Stimulated activated CD4-positive, alpha-beta T cell treated with anti-CD3 and anti-CD28 coated beads, TNF-alpha, amount 100 ng/mL, for 24 hours (primary cell): Measurements from ENCODE around the gene SECISBP2L.

ENCODE experiments used
- DNase-seq, 3 experiments: peaks; one replicate each; pipeline ENCODE4 v3.0.0-alpha.2; 2020; ENCODE audit warnings: low read depth in 3 of 3

SECISBP2L gene

DNA sequence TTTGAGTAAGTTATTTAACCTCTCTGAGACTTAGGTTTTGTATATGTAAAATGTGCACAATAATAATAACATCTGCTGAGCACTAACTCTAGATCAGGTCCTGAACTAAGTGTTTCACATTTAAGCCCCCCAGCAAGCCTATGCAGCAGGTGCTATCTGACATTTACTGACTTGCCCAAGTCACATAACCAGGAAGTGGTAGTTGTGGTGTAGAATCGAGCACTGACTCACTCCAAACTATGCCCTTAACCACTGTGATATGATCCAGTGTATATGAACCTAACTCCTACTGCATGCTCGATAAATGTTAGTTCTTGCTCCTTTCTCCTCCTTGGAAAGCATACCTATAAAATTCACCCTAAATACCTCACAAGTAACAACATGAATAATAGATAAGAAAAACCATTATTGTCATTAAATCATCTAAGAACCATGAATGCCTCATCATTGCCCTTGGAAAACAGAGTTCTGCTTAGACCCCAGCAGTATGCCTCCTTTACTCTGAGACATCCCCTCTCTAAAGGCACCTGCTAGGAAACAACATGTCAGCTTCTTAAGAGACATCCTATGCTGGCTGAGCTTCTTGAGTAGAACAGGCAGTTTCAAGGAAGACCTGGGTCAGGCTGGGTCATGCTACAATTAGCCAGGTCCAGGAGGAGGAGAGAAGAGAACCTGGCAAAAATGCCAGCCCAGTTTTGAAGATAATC, 79.5 kb downstream of the SECISBP2L start:
- no peak for DNase-seq

DNA sequence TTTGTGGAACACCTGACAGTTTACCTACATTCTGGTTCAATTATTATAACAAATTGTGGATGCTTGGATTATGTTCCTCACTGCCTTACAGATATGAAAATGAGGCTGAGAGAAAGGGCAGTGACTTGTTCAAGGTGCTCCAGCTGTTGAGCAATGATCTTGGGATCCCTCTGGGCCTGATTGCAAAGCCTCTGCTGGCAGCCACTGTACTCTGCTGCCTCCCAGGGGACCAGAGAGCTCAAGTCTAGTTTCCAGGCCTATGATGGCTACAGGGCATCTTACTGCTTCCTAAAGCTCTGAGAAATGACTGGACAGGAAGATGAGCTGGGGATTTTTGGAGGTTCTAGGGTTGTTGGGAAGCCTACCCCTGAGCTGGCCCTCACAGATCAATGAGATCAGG, 80.3 kb downstream of the SECISBP2L start:
- peak in 1 of 3 experiments; percentile 24 for DNase-seq

DNA sequence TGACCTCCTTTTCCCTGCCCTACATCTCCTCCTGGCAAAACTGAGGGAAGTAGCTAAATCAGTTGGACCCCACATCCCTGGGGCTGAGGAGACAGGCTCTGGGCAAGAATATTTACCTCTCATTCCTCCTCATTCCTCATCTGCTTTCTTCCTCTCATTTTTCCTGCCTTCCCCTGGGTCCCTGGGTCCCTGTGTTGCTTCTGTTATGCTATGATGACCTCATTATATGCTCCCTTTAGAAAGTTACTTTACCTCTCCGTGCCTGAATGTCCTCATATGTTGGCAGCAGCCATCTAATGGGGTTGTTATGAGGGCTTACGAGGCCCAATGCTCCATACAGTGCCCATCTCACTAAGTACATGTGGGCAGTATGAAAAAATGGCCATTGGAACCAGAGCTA, 81.3 kb downstream of the SECISBP2L start:
- no peak for DNase-seq

DNA sequence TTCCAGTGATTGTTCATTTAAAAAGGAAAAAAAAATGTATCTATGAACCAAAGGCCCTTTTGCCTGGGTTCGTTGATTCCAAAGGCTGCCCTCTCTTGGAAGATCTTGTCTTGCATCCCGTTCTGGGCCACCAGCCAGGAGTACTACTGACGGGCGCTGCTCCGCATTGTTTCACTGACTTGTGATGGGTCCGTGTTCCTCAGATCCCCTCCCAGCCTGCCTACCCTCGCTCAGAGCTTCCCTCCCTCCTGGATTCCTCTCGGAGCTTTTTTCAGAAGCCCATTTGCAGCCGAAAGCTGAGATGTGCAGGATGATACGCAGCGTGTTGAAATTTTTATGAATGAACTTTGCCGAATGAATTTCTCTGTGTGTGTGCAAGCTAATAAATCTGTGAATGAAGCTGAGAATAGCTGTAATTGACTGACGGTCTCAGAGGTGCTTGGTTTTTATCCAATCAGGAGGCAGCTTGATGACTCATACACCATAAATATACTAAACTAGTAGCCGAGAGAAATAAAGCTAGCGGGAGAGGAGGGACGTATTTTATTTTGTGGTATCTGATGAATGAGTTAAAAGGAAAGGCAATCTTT, 82.6 kb downstream of the SECISBP2L start, which contains the start of gene SHC4:
TSS of gene SHC4 (minus strand) at position 396 of the 590 bp plus-strand sequence. CDS start 904 bp downstream, outside the sequence.
- peak in 1 of 3 experiments; percentile 10 for DNase-seq

DNA sequence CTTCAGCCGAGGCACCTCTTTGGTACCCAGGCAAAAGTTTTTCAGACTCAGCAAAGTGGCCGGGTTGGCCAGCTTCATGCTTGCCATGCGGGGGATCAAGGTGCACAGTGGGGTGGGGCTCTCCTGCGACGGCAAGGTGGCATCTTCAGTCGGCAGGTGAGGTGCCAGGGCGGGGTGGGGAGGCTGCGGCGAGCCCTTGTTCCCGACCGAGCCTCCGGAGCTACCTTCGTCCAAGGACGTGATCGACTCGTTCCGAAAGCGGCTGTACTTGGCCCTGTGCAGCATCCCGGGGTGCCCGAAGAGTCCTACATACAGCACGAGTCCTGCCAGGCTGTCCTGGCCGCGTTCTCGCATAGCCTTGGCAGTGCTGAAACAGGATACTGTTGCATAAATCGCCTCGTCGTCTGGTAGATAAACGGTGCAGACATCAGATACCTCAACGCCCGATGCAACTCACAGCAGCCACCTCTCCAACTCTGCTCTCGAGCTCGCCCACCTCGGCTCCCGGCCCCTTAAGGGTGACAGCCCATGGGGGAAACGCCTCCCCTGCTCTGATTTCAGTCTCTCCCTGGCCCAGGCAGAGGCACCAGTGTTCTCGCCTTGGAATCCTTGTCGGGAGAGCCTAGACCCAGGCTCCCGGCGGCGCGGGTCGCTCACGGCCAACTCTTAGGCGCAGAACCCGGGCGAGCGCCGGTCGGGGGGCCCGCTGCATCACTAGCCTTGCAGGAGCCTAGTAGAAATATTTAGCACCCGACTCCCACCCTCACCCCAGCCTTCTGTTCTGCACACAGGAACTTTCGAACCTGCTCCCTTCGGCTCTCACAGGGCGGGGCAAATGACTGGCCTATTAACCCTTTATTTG, 83.4 kb downstream of the SECISBP2L start:
- peak in 1 of 3 experiments; percentile 7 for DNase-seq

DNA sequence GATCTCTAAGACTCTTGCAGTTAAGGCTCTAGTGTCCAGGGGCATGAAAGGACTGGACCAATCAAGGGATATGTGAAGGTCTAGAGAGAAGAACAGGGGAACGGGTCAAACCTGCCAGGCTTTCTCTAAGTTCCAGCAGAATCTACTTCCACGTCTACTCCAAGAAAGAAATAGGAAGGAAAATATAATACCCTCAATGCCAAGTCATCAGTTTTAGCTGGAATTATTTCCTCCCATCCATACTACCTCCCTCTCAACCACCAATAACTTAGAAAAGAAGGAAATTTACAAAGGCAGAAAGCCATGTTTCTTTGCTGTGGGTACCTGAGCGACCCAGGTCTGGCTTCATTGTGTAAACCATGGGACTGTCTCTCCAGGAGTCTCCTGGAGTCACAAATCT, 90.3 kb downstream of the SECISBP2L start:
- no peak for DNase-seq

DNA sequence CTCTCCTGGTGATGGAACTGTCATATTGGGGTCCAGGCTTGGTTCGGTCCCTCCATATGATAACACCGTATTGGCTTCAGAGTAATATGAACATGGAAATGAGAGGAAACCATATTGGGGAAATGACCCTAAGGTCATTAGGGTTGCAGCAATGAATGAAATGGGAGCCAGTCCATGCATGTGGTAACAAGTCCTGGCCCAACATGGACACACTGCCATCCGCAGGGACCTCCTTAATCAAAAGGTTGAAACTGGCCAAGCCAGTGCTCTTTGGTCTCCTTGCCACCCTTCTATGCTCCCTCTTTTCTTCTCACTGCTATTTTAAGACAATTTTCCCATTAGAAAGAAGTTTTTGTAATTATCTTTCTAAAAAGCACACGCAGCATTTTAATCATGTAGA, 90.9 kb downstream of the SECISBP2L start:
- no peak for DNase-seq

DNA sequence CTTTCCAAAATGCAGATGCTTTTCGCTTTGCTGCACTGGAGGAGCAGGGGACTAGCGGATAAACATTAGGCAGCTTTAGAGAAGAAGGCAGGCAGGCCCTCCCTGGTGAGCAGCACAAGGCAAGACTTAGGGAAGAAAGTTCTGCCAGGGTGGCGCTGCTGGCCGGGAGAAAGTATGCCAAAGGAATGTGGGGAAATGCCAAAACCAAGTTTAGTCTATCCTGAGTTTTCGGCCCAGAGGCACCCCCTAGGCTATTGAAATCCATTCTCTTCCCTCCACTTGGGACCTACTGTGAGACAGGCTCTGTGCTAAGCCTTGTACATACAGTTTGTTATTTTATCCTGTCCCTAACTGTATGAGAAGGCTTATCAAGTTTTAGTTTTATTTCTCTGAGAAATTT, 91.7 kb downstream of the SECISBP2L start:
- DNase-seq = no peak

DNA sequence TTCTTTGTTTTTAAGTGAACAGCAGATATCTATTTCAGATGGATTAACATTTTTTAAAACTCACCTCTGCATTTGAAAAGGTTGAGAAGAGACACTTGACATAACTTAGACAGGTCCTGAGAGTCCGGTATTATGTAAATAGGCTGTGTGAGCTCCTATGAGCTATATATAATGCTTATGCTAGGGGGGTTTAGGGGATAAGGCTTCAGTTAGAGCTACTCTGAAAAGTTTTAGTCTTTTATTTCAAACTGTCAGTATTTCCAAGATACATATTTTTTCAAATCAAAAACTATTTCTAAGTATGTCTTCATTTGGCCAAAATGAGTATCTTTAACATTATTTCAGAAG, 99.4 kb downstream of the SECISBP2L start:
- no peak for DNase-seq

DNA sequence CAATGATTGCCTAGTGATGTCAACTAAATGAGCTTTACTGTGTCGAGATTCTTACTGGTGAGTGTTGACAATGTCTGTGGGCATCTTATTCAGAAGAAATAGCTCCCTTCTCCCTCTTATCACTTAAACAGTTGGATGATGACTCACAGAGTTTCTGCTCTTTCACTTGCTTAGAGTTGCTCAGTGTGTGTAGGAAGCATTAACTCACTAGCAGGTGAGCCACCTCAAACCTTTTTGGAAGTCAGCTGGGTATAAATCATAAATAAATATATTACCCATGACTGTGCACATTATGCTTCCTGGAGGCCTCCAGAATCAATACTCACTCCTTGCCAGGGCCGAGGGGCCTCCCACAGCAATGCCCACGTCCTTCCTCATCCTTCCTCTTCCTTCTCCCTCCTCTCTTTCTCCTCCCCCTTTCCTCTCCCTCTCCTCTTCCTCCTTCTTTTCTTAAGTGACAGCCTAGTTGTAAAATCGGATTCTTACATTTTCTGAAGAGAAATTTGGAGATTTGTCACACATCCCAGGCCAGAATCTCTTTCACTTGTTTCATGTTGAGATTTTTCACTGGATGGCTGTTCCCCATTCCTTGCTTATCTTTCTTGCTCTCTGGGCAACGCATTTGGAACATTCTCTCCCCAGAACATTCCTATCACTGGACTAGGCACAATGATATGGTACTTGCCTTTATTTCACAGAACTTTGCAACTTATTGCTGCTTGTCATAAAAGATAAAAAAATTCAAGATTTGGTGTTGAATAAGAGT, 100.0 kb downstream of the SECISBP2L start:
- DNase-seq = no peak

DNA sequence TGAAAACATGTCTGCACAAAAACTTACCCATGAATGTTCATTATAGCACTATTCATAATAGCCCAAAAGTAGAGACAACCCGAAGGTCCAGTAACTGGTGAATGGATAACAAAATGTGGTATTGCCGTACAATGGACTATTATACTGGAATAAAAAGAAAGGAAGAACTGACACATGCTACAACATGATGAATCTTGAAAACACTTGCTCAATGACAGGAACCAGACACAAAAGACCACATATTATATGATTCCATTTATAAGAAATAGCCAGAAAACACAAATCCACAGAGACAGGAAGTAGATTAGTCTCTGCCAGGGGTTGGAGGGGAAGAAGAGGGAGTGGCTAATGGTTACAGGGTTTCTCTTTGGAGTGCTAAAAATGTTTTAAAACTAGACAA, 100.9 kb downstream of the SECISBP2L start:
- no peak for DNase-seq

DNA sequence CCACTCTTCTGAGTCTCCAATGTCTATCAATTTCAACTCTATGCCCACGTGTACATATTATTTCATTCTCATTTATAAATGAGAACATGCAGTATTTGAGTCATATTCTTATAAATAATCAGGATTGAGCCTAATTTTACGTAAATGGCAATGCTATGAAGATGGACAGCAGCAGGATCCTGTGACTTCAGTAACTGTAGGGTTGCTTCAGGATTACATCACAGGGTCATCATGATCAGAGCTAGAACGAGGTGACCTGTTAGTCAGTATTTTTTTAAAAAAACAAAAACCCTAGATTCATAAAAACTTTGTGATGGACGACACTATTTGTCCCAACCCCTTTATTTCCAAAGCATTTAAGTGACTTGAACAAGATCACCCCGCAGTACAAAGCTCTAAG, 104.3 kb downstream of the SECISBP2L start:
- DNase-seq = no peak

DNA sequence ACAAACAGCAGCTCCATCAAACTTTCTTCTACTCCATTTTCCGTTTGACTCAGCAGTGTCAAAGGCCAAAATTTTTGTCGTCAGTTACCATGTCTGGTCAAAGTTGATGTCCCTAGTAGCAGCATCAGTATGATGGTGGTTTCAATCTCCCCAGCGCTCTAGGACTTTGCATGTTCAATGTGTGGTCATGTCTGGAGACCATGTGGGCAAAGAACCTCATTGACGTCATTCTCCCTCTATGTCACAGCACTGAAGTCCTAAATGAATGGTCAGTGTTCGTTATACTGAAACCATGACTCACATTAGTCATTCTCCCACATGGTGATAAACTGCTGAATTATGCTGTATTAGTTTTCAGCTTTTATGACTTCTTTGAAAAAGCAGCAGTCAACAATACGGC, 105.7 kb downstream of the SECISBP2L start:
- DNase-seq = no peak

DNA sequence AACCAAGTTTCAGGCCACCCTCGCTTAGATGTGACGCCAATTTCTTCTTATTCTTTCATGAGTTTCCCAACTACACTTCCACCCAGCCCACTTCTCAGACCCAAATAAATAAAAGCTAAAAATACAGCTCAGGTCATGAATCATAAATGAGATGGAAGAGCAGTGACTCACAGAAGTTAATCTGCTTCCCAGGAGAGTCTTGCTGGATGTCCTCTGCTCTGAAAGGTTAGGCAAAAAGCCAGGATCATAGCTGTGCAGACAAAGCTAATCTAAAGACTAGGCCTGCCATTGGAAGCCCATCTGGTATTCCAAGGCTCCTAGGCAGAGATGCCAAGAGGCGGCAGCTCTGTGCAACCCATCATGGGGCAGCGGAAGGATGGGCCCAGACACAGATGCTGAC, 106.6 kb downstream of the SECISBP2L start:
- DNase-seq = no peak
